Omental fat pad (tissue), 4 donors: ENCODE results near the gene HCAR1. TPM values are rescaled to one million over a fixed set of nuclear protein-coding genes. Genes with fewer than 3 reads are reported as not detected.
"Not testable (repeated sequence)": the region's sequence is repeated elsewhere in the genome, so short reads cannot be mapped to it uniquely, and the experiment has no call there.

Experiments
- ATAC-seq: fragments of 150-250 bp; one replicate; pipeline ENCODE4 v1.9.1; 2016; ENCODE audit warnings: mild to moderate bottlenecking, moderate library complexity; ENCODE audit not compliant: low FRiP score
- DNase-seq: peaks from one replicate; pipeline ENCODE4 v3.0.0-alpha.2; 2019; ENCODE audit warnings: low spot score
- CTCF ChIP-seq, 3 donors: fragments of 450-650 bp; IDR thresholded peaks; one replicate each; pipeline ENCODE4 v1.5.1; 2016 to 2017; ENCODE audit warnings: antibody characterized with exemption in 3 of 3, mild to moderate bottlenecking in 3 of 3, moderate library complexity in 2 of 3
- total RNA-seq, 4 donors: library from RNA; depleted of rRNA; stranded (reverse); fragments of >200 nt; gene quantifications; one replicate each; pipeline ENCODE4 v1.1.0, GENCODE V29; 2016

The HCAR1 gene, protein sequence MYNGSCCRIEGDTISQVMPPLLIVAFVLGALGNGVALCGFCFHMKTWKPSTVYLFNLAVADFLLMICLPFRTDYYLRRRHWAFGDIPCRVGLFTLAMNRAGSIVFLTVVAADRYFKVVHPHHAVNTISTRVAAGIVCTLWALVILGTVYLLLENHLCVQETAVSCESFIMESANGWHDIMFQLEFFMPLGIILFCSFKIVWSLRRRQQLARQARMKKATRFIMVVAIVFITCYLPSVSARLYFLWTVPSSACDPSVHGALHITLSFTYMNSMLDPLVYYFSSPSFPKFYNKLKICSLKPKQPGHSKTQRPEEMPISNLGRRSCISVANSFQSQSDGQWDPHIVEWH
- total RNA-seq = 10 to 100 TPM in 2 of 4 donors, 1 to 10 TPM in 2; 4.2 to 17.3 (median 9.9) TPM

DNA sequence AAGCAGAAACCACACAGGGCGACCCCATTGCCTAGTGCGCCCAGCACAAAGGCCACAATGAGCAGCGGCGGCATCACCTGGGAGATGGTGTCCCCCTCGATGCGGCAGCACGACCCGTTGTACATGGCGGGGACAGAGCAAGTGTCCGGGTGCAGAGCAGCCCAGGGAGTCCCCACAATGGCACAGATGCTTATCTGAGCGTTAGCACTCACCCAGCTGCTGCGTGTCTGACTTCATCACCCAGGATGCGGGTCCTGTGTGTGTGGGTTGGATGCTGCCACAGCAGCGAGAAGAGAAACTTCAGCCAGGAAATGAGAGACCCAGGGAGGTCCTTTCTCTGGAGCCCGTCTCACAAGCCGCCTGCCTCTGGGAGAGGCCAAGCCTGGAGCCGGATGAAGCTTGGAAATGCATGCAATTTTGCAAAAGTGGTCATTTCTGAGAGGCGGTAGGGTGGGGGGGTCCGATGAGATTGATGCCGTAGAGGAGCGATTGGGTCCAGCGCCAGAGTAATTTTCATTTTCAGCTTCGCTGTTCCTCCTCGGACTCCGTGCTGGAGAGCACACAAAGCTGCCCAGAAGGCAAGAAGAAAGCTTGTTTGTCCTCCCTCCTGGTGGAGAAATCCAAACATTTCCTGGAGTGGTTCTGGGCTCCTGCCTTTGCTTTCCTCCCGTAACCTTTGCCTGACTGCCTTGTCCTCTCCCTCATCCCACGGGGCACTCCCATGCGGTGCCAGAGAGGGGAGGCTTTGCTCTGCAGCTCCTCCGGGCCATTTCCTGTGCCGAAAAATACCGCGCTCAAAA, at the start of gene HCAR1:
HCAR1 (minus strand) TSS at position 630 of the 800 bp plus-strand sequence; CDS start at position 125, 505 bp downstream.
- DNase-seq (no peak), ATAC-seq (peak; percentile 81)

DNA sequence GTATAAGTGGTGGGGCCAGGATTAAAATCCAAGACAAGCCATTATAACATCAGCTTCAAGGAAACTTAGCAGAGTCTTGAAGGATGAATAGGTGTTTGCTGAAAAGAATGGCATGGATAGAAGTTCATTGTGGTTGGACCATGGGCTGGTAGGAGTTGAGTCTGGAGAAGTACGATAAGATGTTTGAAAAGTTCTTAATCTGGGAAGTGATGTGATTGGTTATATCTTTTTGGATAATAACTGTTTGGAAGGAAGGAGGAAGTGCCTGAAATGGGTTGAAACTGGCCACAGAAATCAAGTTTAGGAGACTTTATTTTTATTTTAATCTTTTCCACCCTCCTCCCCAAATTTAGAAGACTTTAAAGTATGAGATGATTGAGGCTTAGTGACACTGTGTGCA, 26.9 kb upstream of the HCAR1 start:
- ATAC-seq = no peak
- no peak for DNase-seq
- no peak for TF ChIP-seq CTCF (IDR thresholded peaks at IDR 0.05)

More for the DNA sequence above, at the start of gene HCAR1:
- TF ChIP-seq CTCF (IDR thresholded peaks at IDR 0.05) = no peak

DNA sequence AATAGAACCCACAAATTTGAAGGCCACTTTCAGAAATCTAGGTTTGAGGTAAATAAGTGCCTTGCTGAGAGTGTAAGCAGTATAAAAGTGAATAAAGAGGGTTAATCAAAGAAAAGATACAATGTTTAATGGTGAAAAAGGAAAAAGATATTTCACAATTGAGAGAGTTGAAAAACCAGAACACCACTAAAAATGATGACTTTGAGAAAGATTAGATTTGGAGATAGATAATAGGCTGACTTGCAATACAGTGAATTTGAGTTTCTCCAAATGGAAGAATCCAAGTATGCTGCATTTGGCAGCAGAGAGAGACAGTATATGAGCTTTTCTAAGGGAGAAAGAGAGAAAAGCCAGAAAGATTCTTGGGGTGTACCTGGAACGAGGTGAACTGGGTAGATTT, 24.1 kb upstream of the HCAR1 start:
- ATAC-seq (no peak), DNase-seq (no peak)
- TF ChIP-seq CTCF (IDR thresholded peaks at IDR 0.05) = no peak

- ATAC-seq (no peak), DNase-seq (no peak)
- TF ChIP-seq CTCF (IDR thresholded peaks at IDR 0.05) = no peak
Observed at GRCh38 chr12:122753319-122753650, 22.6 kb upstream of the HCAR1 start.

DNA sequence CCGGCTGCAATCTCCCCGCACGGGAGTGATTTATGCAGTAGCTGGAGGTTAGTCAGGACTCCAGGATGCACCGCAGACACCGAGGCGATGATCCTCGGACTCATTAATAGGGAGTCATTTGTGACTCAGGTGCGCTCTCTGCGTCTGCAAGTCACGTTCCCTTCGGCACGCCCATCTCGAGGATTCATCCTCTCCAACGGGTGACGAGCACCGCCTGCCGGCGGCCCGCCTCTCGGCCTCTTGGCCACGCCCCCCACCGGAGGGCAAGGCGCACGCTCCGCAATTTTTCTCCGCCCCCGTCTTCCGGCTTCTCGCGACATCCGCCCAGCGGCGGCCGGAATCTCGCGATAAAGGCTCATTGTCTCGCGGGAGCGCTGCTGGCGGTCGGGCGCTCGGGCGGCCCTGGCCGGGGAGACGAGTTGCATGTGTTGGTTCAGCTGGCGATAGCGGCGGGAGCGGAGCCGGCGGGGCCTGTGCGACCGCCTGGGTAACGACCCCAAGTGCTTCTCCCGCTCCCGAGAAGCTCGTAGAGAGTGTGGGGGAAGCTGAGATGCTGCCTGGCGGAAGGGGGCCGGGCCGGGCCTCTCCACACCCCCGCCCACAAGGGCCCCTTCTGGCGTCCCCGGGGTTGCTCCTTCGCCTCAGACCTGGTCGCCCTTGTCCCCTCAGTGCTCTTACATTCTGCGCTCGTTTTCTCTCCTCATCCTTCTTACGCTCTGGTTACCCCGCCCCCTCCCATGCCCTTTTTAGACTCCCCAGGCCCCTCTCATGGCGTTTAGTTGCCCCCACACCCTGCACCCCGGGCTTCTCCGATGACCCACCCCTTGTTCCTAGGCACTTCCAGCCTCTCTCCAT, 22.0 kb upstream of the HCAR1 start, which contains the start of gene DENR:
DENR (plus strand) TSS at position 361 of the 855 bp plus-strand sequence. CDS start 878 bp downstream, outside the sequence.
- DNase-seq (peak; percentile 91), ATAC-seq (peak; percentile 96)
- TF ChIP-seq CTCF (IDR thresholded peaks at IDR 0.05) = peak in 1 of 3 donors; percentile 62

GRCh38 chr12:122750781-122751515, 20.3 kb upstream of the HCAR1 start:
- DNase-seq, ATAC-seq: not testable (repeated sequence)
